Neural cell (in vitro differentiated cells): ENCODE measurements around the gene PFKL. TPM values are rescaled to one million over a fixed set of nuclear protein-coding genes. Genes with fewer than 3 reads are reported as not detected.

Source experiments
- H2AFZ ChIP-seq: fragments of 200-600, 300-800 bp; sonication (generic), shearing (Covaris generic); 2 replicates; pipeline ENCODE4 v1.6.0; 2014; ENCODE audit warnings: low read depth, mild to moderate bottlenecking, antibody characterized with exemption, low read length, moderate library complexity
- H3F3A ChIP-seq: fragments of 200-600 bp; shearing (Covaris generic); 2 replicates; pipeline ENCODE4 v1.6.1; 2016; ENCODE audit warnings: mild to moderate bottlenecking, moderate library complexity, mixed read lengths, antibody characterized with exemption, low read length; ENCODE audit not compliant: insufficient read depth, poor library complexity, severe bottlenecking
- H3K27ac ChIP-seq: fragments of 200-600, 300-800 bp; sonication (generic), shearing (Covaris generic); 2 replicates; pipeline ENCODE4 v1.5.1; 2014; ENCODE audit warnings: mild to moderate bottlenecking, low read length, moderate library complexity
- H3K27me3 ChIP-seq: fragments of 300-800, 200-600 bp; sonication (generic), shearing (Covaris generic); 2 replicates; pipeline ENCODE4 v1.6.0; 2014; ENCODE audit warnings: mild to moderate bottlenecking, low read depth, low read length, moderate library complexity; ENCODE audit not compliant: insufficient read depth
- H3K36me3 ChIP-seq: fragments of 300-800, 200-600 bp; sonication (generic), shearing (Covaris generic); 2 replicates; pipeline ENCODE4 v1.5.1; 2014; ENCODE audit warnings: mild to moderate bottlenecking, antibody characterized with exemption, low read length, moderate library complexity; ENCODE audit not compliant: insufficient read depth
- H3K4me2 ChIP-seq: fragments of 300-800, 200-600 bp; sonication (generic), shearing (Covaris generic); 2 replicates; pipeline ENCODE4 v1.6.0; 2014; ENCODE audit warnings: mild to moderate bottlenecking, low read length
- H3K4me3 ChIP-seq: fragments of 300-800, 200-600 bp; sonication (generic), shearing (Covaris generic); 2 replicates; pipeline ENCODE4 v1.5.1; 2014; ENCODE audit warnings: mild to moderate bottlenecking, low read length, moderate library complexity
- H3K79me2 ChIP-seq: fragments of 200-600 bp; shearing (Covaris generic); replicated peaks from 2 replicates; pipeline ENCODE4 v1.6.0; 2014; ENCODE audit warnings: mild to moderate bottlenecking, low read length, moderate library complexity; ENCODE audit not compliant: insufficient read depth
- H3K9ac ChIP-seq: fragments of 300-800, 200-600 bp; sonication (generic), shearing (Covaris generic); 2 replicates; pipeline ENCODE4 v1.6.1; 2016; ENCODE audit warnings: mild to moderate bottlenecking, low read length, mixed read lengths
- H3K9me2 ChIP-seq: fragments of 200-600 bp; shearing (Covaris generic); 2 replicates; pipeline ENCODE4 v1.6.1; 2016; ENCODE audit warnings: mild to moderate bottlenecking, low read length, mixed read lengths; ENCODE audit not compliant: insufficient read depth
- H3K9me3 ChIP-seq: fragments of 200-600, 300-800 bp; sonication (generic), shearing (Covaris generic); 2 replicates; pipeline ENCODE4 v1.6.1; 2016; ENCODE audit warnings: mild to moderate bottlenecking, mixed run types, low read length, moderate library complexity, mixed read lengths
- H4K20me1 ChIP-seq: fragments of 200-600 bp; shearing (Covaris generic); 2 replicates; pipeline ENCODE4 v1.6.1; 2016; ENCODE audit warnings: mild to moderate bottlenecking, mixed run types; ENCODE audit not compliant: insufficient read depth
- CTCF ChIP-seq: fragments of 450-650 bp; IDR thresholded peaks from 2 replicates; pipeline ENCODE4 v1.5.1; 2014; ENCODE audit warnings: antibody characterized with exemption, mild to moderate bottlenecking, moderate library complexity; ENCODE audit not compliant: poor library complexity, severe bottlenecking
- EP300 ChIP-seq: fragments of 450-650 bp; conservative IDR thresholded peaks from 2 replicates; pipeline ENCODE4 v1.6.1; 2014; ENCODE audit warnings: antibody characterized with exemption, mild to moderate bottlenecking, moderate library complexity; ENCODE audit not compliant: poor library complexity, severe bottlenecking
- EZH2 ChIP-seq: fragments of 200-600, 300-800 bp; shearing (Covaris generic), sonication (generic); IDR thresholded peaks from 2 replicates; pipeline ENCODE4 v1.6.1; 2014; ENCODE audit warnings: antibody characterized with exemption, low read length, borderline replicate concordance, mild to moderate bottlenecking; ENCODE audit not compliant: insufficient read depth, poor library complexity, severe bottlenecking
- MXI1 ChIP-seq: fragments of 450-650 bp; conservative IDR thresholded peaks from 2 replicates; pipeline ENCODE4 v1.6.1; 2014; ENCODE audit warnings: antibody characterized with exemption, mild to moderate bottlenecking; ENCODE audit not compliant: poor library complexity, severe bottlenecking
- POLR2AphosphoS5 ChIP-seq: IDR thresholded peaks from 2 replicates; pipeline ENCODE4 v1.6.1; 2012
- RAD21 ChIP-seq: fragments of 450-650 bp; conservative IDR thresholded peaks from 2 replicates; pipeline ENCODE4 v1.6.1; 2014; ENCODE audit warnings: antibody characterized with exemption, mild to moderate bottlenecking, moderate library complexity
- REST ChIP-seq: IDR thresholded peaks from 2 replicates; pipeline ENCODE4 v1.6.1; 2012; ENCODE audit warnings: borderline replicate concordance
- SMC3 ChIP-seq: fragments of 450-650 bp; conservative IDR thresholded peaks from 2 replicates; pipeline ENCODE4 v1.6.1; 2014; ENCODE audit warnings: antibody characterized with exemption, mild to moderate bottlenecking, moderate library complexity; ENCODE audit not compliant: poor library complexity
- TAF1 ChIP-seq: IDR thresholded peaks from 2 replicates; pipeline ENCODE4 v1.6.1; 2012; ENCODE audit warnings: low read depth
- polyA plus RNA-seq: library from polyadenylated mRNA; depleted of rRNA; stranded (reverse); fragments of >200 nt; gene quantifications from 2 replicates; pipeline ENCODE4 v1.2.3, GENCODE V29; 2014

Gene PFKL
- polyA plus RNA-seq, 1 donor from 2014 or later: 79.6 TPM

DNA sequence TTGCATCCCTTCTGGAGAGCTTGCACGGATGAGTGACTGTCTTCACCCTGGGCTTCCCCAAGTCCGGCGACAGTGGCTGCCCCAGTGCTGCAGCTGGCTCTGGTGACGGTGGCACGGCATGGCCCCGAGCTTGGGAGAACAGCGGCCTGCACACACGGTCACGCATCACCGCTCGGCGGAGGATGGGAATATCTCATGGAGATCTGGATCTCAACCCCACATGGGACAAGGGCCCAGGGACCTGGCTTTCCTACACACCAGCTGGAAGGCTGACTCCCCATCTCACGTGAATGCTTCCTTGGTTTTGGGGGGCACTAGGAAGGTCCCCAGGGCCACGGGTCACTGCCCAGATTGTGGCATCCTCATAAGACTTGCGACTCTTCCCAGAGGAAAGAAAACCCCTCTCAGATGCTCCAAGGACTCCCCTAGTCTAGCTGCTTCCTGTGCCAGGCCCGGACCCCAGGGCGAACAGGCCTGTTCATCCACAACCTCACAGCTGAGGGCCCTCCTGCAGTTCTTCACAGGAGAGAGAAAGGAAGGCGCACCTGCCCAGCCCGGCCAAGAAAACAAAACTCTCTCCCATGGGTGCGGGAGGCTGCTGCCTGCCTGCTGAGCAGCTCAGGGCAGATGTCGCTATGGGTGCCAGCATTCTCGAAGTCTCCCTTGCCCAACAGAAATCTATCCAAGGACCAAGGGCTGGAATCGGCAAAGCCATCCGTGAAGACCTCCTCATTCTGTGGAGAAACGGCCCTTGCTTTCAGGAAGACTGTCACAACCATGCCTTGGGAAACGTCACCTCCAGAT, 29.4 kb downstream of the PFKL start:
- Histone ChIP-seq H3K4me3 (no peak overlapping the region), H3F3A (no peaks in the 10 kb centered on the region), H3K4me2 (no peak overlapping the region), H3K9me2 (no peaks in the 10 kb centered on the region), H3K27ac (no peak overlapping the region), H3K9ac (no peak overlapping the region), H3K79me2 (no peaks in the 10 kb centered on the region), H2AFZ (no peak overlapping the region), H4K20me1 (no peaks in the 10 kb centered on the region), H3K36me3 (no peaks in the 10 kb centered on the region), H3K9me3 (no peaks in the 10 kb centered on the region), H3K27me3 (no peaks in the 10 kb centered on the region)
- TF ChIP-seq SMC3 (no peak), CTCF (no peak), RAD21 (no peak), REST (no peak), TAF1 (no peak), EP300 (no peak), POLR2AphosphoS5 (no peak), EZH2 (no peak), MXI1 (no peak)

DNA sequence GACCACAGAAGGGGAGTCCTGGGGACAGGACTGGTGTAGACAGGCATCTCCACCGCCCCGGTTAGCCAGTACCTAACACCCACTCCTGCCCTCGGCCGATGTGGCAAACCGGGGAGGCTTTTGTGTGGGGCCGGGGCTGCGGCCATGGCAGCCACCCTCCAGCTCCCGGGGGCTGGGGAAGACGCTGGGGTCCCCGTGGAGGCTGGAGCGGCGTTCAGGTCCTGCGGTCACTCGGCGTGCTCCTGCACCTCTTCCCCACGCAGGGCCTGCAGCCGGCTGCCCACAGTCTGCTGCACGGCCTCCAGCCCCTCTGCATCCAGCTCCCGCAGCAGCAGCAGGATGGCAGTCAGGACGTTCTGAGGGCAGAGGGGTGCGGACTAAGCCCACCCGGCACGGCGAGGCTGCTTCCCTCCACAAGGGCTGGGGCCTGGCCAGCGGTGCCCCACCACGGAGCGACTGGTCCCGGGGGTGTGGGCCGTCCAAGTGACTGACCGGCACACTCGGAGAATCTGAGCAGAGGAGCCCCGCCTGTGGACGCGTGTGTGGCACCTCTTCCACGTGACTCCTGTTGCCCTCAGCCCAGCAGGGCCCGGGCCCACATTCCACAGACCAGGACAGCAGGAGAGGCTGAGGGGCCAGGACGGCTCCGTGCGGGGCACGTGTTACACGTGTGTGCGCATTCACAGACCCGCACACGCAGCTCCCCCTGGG, 30.3 kb downstream of the PFKL start:
- Histone ChIP-seq H3K27me3 (no peaks in the 10 kb centered on the region), H4K20me1 (no peaks in the 10 kb centered on the region), H3K9ac (no peak overlapping the region), H3K4me3 (no peak overlapping the region), H3K36me3 (no peaks in the 10 kb centered on the region), H2AFZ (no peak overlapping the region), H3K79me2 (no peaks in the 10 kb centered on the region), H3K27ac (no peak overlapping the region), H3K4me2 (no peak overlapping the region), H3F3A (no peaks in the 10 kb centered on the region), H3K9me3 (no peaks in the 10 kb centered on the region), H3K9me2 (no peaks in the 10 kb centered on the region)
- TF ChIP-seq EZH2 (no peak), RAD21 (no peak), REST (no peak), SMC3 (no peak), MXI1 (no peak), CTCF (no peak), EP300 (no peak), POLR2AphosphoS5 (no peak), TAF1 (no peak)
